K562 (cell line): ENCODE data around the gene GPR4. TPM values are rescaled to one million over a fixed set of nuclear protein-coding genes. Genes with fewer than 3 reads are reported as not detected.

Experiments
- BDP1 ChIP-seq: IDR thresholded peaks from 3 replicates; pipeline ENCODE4 v1.6.1; 2011; ENCODE audit not compliant: insufficient read length, insufficient read depth
- SPI1 ChIP-seq: IDR thresholded peaks from 2 replicates; pipeline ENCODE4 v1.6.1; 2011; ENCODE audit warnings: low read depth, low read length, control low read depth, borderline replicate concordance
- polyA plus RNA-seq, 8 experiments: library from polyadenylated mRNA; depleted of rRNA in 4 of 8; stranded (reverse) in 5 of 8; unstranded in 3 of 8; fragments of >200 nt; fragmentation: Nextera tagmentation in 2 of 8; fragmentation: Illumina TruSeq in 1 of 8; extraction: Ambion mirVana in 2 of 8; extraction: Trizol in 1 of 8; gene quantifications; 2 replicates each; pipeline versions ENCODE4 v1.2.1 to v1.2.3, GENCODE V29; 2011 to 2014; ENCODE audit warnings: inconsistent platforms in 1 of 8, missing spikeins in 1 of 8
- total RNA-seq, 7 experiments: library from RNA; depleted of rRNA in 6 of 7; stranded (reverse); fragments of >200 nt in 6 of 7; fragmentation: Illumina TruSeq in 2 of 7; extraction: Trizol in 2 of 7; gene quantifications; 2 replicates each; pipeline versions ENCODE4 v1.2.1 to v1.2.3, GENCODE V29; 2011 to 2021; ENCODE audit warnings: low replicate concordance in 1 of 7
- TF ChIP-seq, protein P1 (sequence below): fragments of 450-650 bp; IDR thresholded peaks from 2 replicates; pipeline ENCODE4 v1.6.1; 2017; ENCODE audit warnings: antibody characterized with exemption, mild to moderate bottlenecking
- TF ChIP-seq, protein P2 (sequence below), 2 experiments: fragments of 250-450 bp in 1 of 2; fragments of 450-650 bp in 1 of 2; sonication (Bioruptor Pico) in 1 of 2; IDR thresholded peaks; 2 replicates each; pipeline versions ENCODE4 v1.6.1 to v1.8.0; 2016 to 2021; ENCODE audit warnings: mild to moderate bottlenecking in 2 of 2, moderate library complexity in 2 of 2, missing compliant biosample characterization in 1 of 2, missing genetic modification characterization in 1 of 2
- TF ChIP-seq, protein P3 (sequence below): fragments of 250-450 bp; sonication (Bioruptor Pico); IDR thresholded peaks from 2 replicates; pipeline ENCODE4 v1.4.0; 2020; ENCODE audit warnings: mild to moderate bottlenecking, moderate library complexity, borderline replicate concordance
- TF ChIP-seq, protein P4 (sequence below): fragments of 200-600 bp; sonication (generic); IDR thresholded peaks from one replicate; pipeline ENCODE4 v1.6.1; 2012; ENCODE audit warnings: mild to moderate bottlenecking, low read depth, low read length, inconsistent platforms

GPR4 gene
- total and polyA plus RNA-seq, 9 of the 15 experiments (the other 6 are each of a cell fraction or from before 2014, with no cell fraction given): 0.03 to 0.09 (median 0.04) TPM; not detected in 5

DNA sequence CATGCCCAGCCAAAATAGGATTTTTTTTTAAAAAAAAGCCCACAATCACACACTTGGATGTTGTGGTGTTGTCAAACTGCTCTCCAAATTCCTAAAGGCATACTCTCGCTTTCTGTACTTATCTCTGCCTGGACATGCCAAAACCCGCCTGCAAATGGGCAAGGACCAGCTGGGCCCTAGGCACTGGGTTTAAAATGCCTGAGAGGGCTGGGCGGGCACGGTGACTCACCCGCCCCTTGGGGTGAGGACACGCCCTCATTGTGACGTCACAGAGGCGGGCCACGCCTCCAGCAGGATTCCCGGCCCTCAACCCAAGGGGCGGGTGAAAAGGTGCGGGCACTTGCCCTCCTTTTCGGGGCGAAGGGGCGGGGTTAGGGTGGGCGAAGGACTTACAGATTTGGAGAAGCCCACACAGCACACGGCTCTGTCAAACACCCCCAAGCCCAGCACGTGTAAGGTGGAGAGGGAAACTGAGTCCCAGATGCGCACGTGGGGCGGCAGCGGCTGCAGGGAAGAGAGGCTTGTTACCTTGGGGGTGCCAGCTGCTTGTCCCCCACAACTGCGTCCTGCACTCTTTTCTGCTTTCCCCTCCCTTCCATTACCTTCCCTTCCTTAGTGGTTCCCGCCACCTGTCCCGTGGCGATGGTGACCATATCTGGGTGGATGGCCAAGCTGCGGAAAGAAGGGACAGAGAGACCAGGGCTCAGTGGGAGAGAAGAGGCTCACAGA is 30.6 kb upstream of the GPR4 start (continued):
- TF ChIP-seq, protein P1, sequence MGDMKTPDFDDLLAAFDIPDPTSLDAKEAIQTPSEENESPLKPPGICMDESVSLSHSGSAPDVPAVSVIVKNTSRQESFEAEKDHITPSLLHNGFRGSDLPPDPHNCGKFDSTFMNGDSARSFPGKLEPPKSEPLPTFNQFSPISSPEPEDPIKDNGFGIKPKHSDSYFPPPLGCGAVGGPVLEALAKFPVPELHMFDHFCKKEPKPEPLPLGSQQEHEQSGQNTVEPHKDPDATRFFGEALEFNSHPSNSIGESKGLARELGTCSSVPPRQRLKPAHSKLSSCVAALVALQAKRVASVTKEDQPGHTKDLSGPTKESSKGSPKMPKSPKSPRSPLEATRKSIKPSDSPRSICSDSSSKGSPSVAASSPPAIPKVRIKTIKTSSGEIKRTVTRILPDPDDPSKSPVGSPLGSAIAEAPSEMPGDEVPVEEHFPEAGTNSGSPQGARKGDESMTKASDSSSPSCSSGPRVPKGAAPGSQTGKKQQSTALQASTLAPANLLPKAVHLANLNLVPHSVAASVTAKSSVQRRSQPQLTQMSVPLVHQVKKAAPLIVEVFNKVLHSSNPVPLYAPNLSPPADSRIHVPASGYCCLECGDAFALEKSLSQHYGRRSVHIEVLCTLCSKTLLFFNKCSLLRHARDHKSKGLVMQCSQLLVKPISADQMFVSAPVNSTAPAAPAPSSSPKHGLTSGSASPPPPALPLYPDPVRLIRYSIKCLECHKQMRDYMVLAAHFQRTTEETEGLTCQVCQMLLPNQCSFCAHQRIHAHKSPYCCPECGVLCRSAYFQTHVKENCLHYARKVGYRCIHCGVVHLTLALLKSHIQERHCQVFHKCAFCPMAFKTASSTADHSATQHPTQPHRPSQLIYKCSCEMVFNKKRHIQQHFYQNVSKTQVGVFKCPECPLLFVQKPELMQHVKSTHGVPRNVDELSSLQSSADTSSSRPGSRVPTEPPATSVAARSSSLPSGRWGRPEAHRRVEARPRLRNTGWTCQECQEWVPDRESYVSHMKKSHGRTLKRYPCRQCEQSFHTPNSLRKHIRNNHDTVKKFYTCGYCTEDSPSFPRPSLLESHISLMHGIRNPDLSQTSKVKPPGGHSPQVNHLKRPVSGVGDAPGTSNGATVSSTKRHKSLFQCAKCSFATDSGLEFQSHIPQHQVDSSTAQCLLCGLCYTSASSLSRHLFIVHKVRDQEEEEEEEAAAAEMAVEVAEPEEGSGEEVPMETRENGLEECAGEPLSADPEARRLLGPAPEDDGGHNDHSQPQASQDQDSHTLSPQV: no peak
- TF ChIP-seq, protein P2, sequence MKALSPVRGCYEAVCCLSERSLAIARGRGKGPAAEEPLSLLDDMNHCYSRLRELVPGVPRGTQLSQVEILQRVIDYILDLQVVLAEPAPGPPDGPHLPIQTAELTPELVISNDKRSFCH (CRISPR knock-in tag; IDR thresholded peaks at IDR 0.05): no peak
- TF ChIP-seq, protein P2 (tag; IDR thresholded peaks at IDR 0.05): no peak
- TF ChIP-seq, protein P3, sequence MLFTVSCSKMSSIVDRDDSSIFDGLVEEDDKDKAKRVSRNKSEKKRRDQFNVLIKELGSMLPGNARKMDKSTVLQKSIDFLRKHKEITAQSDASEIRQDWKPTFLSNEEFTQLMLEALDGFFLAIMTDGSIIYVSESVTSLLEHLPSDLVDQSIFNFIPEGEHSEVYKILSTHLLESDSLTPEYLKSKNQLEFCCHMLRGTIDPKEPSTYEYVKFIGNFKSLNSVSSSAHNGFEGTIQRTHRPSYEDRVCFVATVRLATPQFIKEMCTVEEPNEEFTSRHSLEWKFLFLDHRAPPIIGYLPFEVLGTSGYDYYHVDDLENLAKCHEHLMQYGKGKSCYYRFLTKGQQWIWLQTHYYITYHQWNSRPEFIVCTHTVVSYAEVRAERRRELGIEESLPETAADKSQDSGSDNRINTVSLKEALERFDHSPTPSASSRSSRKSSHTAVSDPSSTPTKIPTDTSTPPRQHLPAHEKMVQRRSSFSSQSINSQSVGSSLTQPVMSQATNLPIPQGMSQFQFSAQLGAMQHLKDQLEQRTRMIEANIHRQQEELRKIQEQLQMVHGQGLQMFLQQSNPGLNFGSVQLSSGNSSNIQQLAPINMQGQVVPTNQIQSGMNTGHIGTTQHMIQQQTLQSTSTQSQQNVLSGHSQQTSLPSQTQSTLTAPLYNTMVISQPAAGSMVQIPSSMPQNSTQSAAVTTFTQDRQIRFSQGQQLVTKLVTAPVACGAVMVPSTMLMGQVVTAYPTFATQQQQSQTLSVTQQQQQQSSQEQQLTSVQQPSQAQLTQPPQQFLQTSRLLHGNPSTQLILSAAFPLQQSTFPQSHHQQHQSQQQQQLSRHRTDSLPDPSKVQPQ (CRISPR knock-in tag): no peak
- TF ChIP-seq, protein P4, sequence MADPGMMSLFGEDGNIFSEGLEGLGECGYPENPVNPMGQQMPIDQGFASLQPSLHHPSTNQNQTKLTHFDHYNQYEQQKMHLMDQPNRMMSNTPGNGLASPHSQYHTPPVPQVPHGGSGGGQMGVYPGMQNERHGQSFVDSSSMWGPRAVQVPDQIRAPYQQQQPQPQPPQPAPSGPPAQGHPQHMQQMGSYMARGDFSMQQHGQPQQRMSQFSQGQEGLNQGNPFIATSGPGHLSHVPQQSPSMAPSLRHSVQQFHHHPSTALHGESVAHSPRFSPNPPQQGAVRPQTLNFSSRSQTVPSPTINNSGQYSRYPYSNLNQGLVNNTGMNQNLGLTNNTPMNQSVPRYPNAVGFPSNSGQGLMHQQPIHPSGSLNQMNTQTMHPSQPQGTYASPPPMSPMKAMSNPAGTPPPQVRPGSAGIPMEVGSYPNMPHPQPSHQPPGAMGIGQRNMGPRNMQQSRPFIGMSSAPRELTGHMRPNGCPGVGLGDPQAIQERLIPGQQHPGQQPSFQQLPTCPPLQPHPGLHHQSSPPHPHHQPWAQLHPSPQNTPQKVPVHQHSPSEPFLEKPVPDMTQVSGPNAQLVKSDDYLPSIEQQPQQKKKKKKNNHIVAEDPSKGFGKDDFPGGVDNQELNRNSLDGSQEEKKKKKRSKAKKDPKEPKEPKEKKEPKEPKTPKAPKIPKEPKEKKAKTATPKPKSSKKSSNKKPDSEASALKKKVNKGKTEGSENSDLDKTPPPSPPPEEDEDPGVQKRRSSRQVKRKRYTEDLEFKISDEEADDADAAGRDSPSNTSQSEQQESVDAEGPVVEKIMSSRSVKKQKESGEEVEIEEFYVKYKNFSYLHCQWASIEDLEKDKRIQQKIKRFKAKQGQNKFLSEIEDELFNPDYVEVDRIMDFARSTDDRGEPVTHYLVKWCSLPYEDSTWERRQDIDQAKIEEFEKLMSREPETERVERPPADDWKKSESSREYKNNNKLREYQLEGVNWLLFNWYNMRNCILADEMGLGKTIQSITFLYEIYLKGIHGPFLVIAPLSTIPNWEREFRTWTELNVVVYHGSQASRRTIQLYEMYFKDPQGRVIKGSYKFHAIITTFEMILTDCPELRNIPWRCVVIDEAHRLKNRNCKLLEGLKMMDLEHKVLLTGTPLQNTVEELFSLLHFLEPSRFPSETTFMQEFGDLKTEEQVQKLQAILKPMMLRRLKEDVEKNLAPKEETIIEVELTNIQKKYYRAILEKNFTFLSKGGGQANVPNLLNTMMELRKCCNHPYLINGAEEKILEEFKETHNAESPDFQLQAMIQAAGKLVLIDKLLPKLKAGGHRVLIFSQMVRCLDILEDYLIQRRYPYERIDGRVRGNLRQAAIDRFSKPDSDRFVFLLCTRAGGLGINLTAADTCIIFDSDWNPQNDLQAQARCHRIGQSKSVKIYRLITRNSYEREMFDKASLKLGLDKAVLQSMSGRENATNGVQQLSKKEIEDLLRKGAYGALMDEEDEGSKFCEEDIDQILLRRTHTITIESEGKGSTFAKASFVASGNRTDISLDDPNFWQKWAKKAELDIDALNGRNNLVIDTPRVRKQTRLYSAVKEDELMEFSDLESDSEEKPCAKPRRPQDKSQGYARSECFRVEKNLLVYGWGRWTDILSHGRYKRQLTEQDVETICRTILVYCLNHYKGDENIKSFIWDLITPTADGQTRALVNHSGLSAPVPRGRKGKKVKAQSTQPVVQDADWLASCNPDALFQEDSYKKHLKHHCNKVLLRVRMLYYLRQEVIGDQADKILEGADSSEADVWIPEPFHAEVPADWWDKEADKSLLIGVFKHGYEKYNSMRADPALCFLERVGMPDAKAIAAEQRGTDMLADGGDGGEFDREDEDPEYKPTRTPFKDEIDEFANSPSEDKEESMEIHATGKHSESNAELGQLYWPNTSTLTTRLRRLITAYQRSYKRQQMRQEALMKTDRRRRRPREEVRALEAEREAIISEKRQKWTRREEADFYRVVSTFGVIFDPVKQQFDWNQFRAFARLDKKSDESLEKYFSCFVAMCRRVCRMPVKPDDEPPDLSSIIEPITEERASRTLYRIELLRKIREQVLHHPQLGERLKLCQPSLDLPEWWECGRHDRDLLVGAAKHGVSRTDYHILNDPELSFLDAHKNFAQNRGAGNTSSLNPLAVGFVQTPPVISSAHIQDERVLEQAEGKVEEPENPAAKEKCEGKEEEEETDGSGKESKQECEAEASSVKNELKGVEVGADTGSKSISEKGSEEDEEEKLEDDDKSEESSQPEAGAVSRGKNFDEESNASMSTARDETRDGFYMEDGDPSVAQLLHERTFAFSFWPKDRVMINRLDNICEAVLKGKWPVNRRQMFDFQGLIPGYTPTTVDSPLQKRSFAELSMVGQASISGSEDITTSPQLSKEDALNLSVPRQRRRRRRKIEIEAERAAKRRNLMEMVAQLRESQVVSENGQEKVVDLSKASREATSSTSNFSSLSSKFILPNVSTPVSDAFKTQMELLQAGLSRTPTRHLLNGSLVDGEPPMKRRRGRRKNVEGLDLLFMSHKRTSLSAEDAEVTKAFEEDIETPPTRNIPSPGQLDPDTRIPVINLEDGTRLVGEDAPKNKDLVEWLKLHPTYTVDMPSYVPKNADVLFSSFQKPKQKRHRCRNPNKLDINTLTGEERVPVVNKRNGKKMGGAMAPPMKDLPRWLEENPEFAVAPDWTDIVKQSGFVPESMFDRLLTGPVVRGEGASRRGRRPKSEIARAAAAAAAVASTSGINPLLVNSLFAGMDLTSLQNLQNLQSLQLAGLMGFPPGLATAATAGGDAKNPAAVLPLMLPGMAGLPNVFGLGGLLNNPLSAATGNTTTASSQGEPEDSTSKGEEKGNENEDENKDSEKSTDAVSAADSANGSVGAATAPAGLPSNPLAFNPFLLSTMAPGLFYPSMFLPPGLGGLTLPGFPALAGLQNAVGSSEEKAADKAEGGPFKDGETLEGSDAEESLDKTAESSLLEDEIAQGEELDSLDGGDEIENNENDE: no peak
- no peak for TF ChIP-seq BDP1
- no peak for TF ChIP-seq SPI1
